HepG2 (cell line): Measurements from ENCODE around the gene OSBPL2. TPM values are rescaled to one million over a fixed set of nuclear protein-coding genes. Genes with fewer than 3 reads are reported as not detected.

Experiments used
- AKNA ChIP-seq: sonication (generic); formaldehyde crosslinking; IDR thresholded peaks from 2 replicates; pipeline ENCODE4 v1.4.0; 2020; ENCODE audit warnings: missing genetic modification reagents, borderline replicate concordance
- CC2D1A ChIP-seq: sonication (generic); formaldehyde crosslinking; IDR thresholded peaks from 2 replicates; pipeline ENCODE4 v1.8.1; 2023; ENCODE audit warnings: mild to moderate bottlenecking, missing genetic modification reagents
- CEBPG ChIP-seq: IDR thresholded peaks from 2 replicates; pipeline ENCODE4 v1.6.1; 2016
- CREBL2 ChIP-seq: sonication (generic); formaldehyde crosslinking; IDR thresholded peaks from 2 replicates; pipeline ENCODE4 v1.8.1; 2023; ENCODE audit warnings: missing genetic modification reagents, mild to moderate bottlenecking, borderline replicate concordance
- GABPB1 ChIP-seq: IDR thresholded peaks from 2 replicates; pipeline ENCODE4 v1.6.1; 2016; ENCODE audit warnings: mild to moderate bottlenecking, missing genetic modification reagents, moderate library complexity, missing compliant biosample characterization
- GPN1 ChIP-seq: sonication (generic); formaldehyde crosslinking; IDR thresholded peaks from 2 replicates; pipeline ENCODE4 v1.5.1; 2020; ENCODE audit warnings: missing genetic modification reagents, borderline replicate concordance
- HOXA7 ChIP-seq: sonication (generic); formaldehyde crosslinking; IDR thresholded peaks from 2 replicates; pipeline ENCODE4 v1.8.1; 2022; ENCODE audit warnings: mild to moderate bottlenecking, missing genetic modification reagents, moderate library complexity
- IRX3 ChIP-seq: sonication (generic); formaldehyde crosslinking; IDR thresholded peaks from 2 replicates; pipeline ENCODE4 v1.8.1; 2023; ENCODE audit warnings: mild to moderate bottlenecking, low read depth, missing genetic modification reagents, borderline replicate concordance
- JARID2 ChIP-seq: sonication (generic); formaldehyde crosslinking; IDR thresholded peaks from 2 replicates; pipeline ENCODE4 v1.8.1; 2023; ENCODE audit warnings: missing genetic modification reagents, inconsistent platforms; ENCODE audit not compliant: insufficient replicate concordance
- MEF2D ChIP-seq: sonication (generic); formaldehyde crosslinking; IDR thresholded peaks from 2 replicates; pipeline ENCODE4 v1.5.1; 2020; ENCODE audit warnings: mild to moderate bottlenecking, missing genetic modification reagents
- PAF1 ChIP-seq: IDR thresholded peaks from 2 replicates; pipeline ENCODE4 v1.6.1; 2016; ENCODE audit warnings: missing genetic modification reagents, missing compliant biosample characterization
- PLRG1 ChIP-seq: fragments of 450-650 bp; conservative IDR thresholded peaks from 2 replicates; pipeline ENCODE4 v1.6.1; 2016
- RBM22 ChIP-seq: fragments of 200-400 bp; formaldehyde crosslinking; optimal IDR thresholded peaks from 2 replicates; pipeline ENCODE3; 2017; ENCODE audit warnings: mild to moderate bottlenecking, low read length, moderate library complexity
- SOX5 ChIP-seq: IDR thresholded peaks from 2 replicates; pipeline ENCODE4 v1.6.1; 2016; ENCODE audit warnings: borderline replicate concordance
- TBX3 ChIP-seq: fragments of 450-650 bp; IDR thresholded peaks from 2 replicates; pipeline ENCODE4 v1.6.1; 2017; ENCODE audit warnings: antibody characterized with exemption, mild to moderate bottlenecking, inconsistent platforms, borderline replicate concordance
- ZNF124 ChIP-seq: sonication (generic); formaldehyde crosslinking; IDR thresholded peaks from 2 replicates; pipeline ENCODE4 v1.4.0; 2020; ENCODE audit warnings: missing genetic modification reagents
- ZNF143 ChIP-seq: sonication (generic); formaldehyde crosslinking; IDR thresholded peaks from 2 replicates; pipeline ENCODE4 v1.4.0; 2020; ENCODE audit warnings: missing genetic modification reagents
- ZNF253 ChIP-seq: sonication (generic); formaldehyde crosslinking; IDR thresholded peaks from 2 replicates; pipeline ENCODE4 v1.8.0; 2022; ENCODE audit warnings: mild to moderate bottlenecking, missing genetic modification reagents, borderline replicate concordance
- polyA plus RNA-seq, 8 experiments: library from polyadenylated mRNA; depleted of rRNA in 3 of 8; stranded (reverse) in 7 of 8; unstranded in 1 of 8; fragments of >200 nt; fragmentation: Illumina TruSeq in 4 of 8; extraction: Trizol in 4 of 8; gene quantifications; 2 replicates each; pipeline versions ENCODE4 v1.2.1 to v1.2.3, GENCODE V29; 2011 to 2016; ENCODE audit warnings: low read depth in 4 of 8, missing spikeins in 1 of 8, mixed read lengths in 1 of 8; ENCODE audit not compliant: insufficient read depth in 1 of 8
- total RNA-seq, 5 experiments: library from RNA; depleted of rRNA; stranded (reverse); fragments of >200 nt; fragmentation: Illumina TruSeq; extraction: Trizol; gene quantifications; 2 replicates each; pipeline ENCODE4 v1.2.3, GENCODE V29; 2016; ENCODE audit warnings: low read depth in 1 of 5
- TF ChIP-seq, protein P1 (sequence below): sonication (generic); formaldehyde crosslinking; IDR thresholded peaks from 2 replicates; pipeline ENCODE4 v1.8.0; 2022; ENCODE audit warnings: mild to moderate bottlenecking, missing genetic modification reagents, borderline replicate concordance
- TF ChIP-seq, protein P2 (sequence below): sonication (generic); formaldehyde crosslinking; IDR thresholded peaks from 2 replicates; pipeline ENCODE4 v1.4.0; 2020; ENCODE audit warnings: missing genetic modification reagents
- TF ChIP-seq, protein P3 (sequence below): sonication (generic); formaldehyde crosslinking; IDR thresholded peaks from 2 replicates; pipeline ENCODE4 v1.4.0; 2020; ENCODE audit warnings: mild to moderate bottlenecking, missing genetic modification reagents

The OSBPL2 gene
- total and polyA plus RNA-seq, 2 of the 13 experiments (the other 11 are each of a cell fraction or from before 2014, with no cell fraction given), result 18.5 to 37.4 TPM

DNA sequence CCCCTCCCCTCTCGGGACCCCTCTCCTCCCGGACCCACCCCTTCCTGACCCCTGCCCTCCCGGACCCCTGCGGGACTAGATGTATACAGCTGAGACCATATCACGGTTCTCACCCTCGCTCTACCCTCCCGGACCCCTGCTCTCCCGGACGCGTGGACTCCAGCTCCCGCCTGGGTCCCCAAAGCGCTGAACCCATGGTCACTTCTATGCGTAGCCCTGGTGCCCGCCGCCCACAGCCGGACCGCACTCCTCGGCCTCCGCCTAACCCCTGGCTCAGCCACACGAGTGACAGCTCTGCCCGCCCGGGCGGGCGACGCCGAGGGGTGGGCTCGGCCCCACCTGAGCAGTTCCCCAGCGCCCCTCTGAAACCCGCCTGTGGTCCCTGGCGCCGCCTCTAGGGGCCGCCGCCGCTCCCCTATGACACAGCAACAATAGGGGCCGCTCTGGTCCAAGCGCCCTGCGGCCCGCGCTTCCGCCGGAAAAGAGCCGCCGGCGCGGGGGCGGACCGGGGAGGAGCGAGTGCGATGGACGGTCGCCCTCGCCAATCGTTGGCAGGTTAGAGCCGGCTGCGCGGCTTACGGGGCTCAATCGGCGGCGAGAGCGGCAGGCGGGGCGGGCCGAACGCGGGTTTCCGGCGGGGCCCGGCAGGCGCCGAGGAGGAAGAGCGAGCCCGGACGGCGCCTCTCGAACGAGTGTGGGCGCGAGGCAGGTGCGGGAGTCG is 64.2 kb downstream of the OSBPL2 start, which contains the start of gene ADRM1 (continued):
- TF ChIP-seq JARID2 (CRISPR knock-in tag) (peak; percentile 90), AKNA (peak; percentile 64; the same call in 1 of the 2 replicates), PLRG1 (no peak), CC2D1A (CRISPR knock-in tag) (0 out of 2 replicates have a peak, but pooled peaks have one; percentile 60), CREBL2 (CRISPR knock-in tag) (no peak), ZNF253 (CRISPR knock-in tag) (no peak), MEF2D (CRISPR knock-in tag) (no peak), HOXA7 (CRISPR knock-in tag) (no peak), TBX3 (peak; percentile 29; the same call in 1 of the 2 replicates), IRX3 (CRISPR knock-in tag) (peak; percentile 65; the same call in 1 of the 2 replicates), RBM22 (peak; percentile 80), ZNF124 (CRISPR knock-in tag) (peak; percentile 94; the same call in 1 of the 2 replicates), GPN1 (CRISPR knock-in tag) (no peak), PAF1 (CRISPR knock-in tag) (no peak), CEBPG (CRISPR knock-in tag) (0 out of 2 replicates have a peak, but pooled peaks have one; percentile 29), GABPB1 (CRISPR knock-in tag) (peak; percentile 96), SOX5 (peak; percentile 76; the same call in 1 of the 2 replicates), ZNF143 (CRISPR knock-in tag) (peak; percentile 70)
- TF ChIP-seq, protein P1, sequence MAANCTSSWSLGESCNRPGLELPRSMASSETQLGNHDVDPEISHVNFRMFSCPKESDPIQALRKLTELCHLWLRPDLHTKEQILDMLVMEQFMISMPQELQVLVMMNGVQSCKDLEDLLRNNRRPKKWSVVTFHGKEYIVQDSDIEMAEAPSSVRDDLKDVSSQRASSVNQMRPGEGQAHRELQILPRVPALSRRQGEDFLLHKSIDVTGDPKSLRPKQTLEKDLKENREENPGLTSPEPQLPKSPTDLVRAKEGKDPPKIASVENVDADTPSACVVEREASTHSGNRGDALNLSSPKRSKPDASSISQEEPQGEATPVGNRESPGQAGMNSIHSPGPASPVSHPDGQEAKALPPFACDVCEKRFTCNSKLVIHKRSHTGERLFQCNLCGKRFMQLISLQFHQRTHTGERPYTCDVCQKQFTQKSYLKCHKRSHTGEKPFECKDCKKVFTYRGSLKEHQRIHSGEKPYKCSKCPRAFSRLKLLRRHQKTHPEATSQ, result no peak
- TF ChIP-seq, protein P2, sequence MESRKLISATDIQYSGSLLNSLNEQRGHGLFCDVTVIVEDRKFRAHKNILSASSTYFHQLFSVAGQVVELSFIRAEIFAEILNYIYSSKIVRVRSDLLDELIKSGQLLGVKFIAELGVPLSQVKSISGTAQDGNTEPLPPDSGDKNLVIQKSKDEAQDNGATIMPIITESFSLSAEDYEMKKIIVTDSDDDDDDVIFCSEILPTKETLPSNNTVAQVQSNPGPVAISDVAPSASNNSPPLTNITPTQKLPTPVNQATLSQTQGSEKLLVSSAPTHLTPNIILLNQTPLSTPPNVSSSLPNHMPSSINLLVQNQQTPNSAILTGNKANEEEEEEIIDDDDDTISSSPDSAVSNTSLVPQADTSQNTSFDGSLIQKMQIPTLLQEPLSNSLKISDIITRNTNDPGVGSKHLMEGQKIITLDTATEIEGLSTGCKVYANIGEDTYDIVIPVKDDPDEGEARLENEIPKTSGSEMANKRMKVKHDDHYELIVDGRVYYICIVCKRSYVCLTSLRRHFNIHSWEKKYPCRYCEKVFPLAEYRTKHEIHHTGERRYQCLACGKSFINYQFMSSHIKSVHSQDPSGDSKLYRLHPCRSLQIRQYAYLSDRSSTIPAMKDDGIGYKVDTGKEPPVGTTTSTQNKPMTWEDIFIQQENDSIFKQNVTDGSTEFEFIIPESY (CRISPR knock-in tag), result peak; percentile 67
- TF ChIP-seq, protein P3, sequence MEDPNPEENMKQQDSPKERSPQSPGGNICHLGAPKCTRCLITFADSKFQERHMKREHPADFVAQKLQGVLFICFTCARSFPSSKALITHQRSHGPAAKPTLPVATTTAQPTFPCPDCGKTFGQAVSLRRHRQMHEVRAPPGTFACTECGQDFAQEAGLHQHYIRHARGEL (CRISPR knock-in tag), result peak; percentile 98; the same call in 1 of the 2 replicates
